SU-DHL-6 (cell line): ENCODE data around the gene BHLHE23.

ENCODE experiments used
- H2AFZ ChIP-seq: fragments of 200-600 bp; sonication (generic); 2 replicates; pipeline ENCODE4 v1.6.1; 2014; ENCODE audit warnings: low read depth, mild to moderate bottlenecking, moderate library complexity, mixed read lengths, antibody characterized with exemption, low read length; ENCODE audit not compliant: severe bottlenecking
- H3F3A ChIP-seq: fragments of 200-600 bp; shearing (Covaris generic); 2 replicates; pipeline ENCODE4 v1.6.0; 2016; ENCODE audit warnings: antibody characterized with exemption, mild to moderate bottlenecking; ENCODE audit not compliant: insufficient read depth
- H3K27ac ChIP-seq: fragments of 200-600 bp; sonication (generic); 2 replicates; pipeline ENCODE4 v1.5.1; 2016; ENCODE audit warnings: low read depth, mild to moderate bottlenecking, low read length, moderate library complexity, mixed read lengths
- H3K27me3 ChIP-seq: fragments of 200-600 bp; sonication (generic), shearing (Covaris generic); 2 replicates; pipeline ENCODE4 v1.6.0; 2014; ENCODE audit warnings: mild to moderate bottlenecking, low read length
- H3K36me3 ChIP-seq: fragments of 200-600 bp; sonication (generic); 2 replicates; pipeline ENCODE4 v1.6.1; 2014; ENCODE audit warnings: mild to moderate bottlenecking, low read length, mixed read lengths
- H3K4me2 ChIP-seq: fragments of 300-600, 200-600 bp; shearing (Covaris generic), sonication (generic); 2 replicates; pipeline ENCODE4 v1.6.0; 2014; ENCODE audit warnings: low read length, low read depth, mild to moderate bottlenecking; ENCODE audit not compliant: poor library complexity, severe bottlenecking
- H3K4me3 ChIP-seq: fragments of 200-600 bp; sonication (generic); 2 replicates; pipeline ENCODE4 v1.5.1; 2014; ENCODE audit warnings: antibody characterized with exemption, low read length, mild to moderate bottlenecking, mixed read lengths; ENCODE audit not compliant: insufficient read depth, poor library complexity, severe bottlenecking
- H3K79me2 ChIP-seq: fragments of 200-600 bp; sonication (generic); 2 replicates; pipeline ENCODE4 v1.6.1; 2014; ENCODE audit warnings: mild to moderate bottlenecking, low read length, moderate library complexity; ENCODE audit not compliant: insufficient read depth
- H3K9ac ChIP-seq: fragments of 200-600 bp; sonication (generic); 2 replicates; pipeline ENCODE4 v1.7.0; 2014; ENCODE audit warnings: mild to moderate bottlenecking, low read length
- H3K9me2 ChIP-seq: fragments of 200-600 bp; sonication (generic); replicated peaks from 2 replicates; pipeline ENCODE4 v1.6.1; 2014; ENCODE audit warnings: low read length; ENCODE audit not compliant: insufficient read depth
- H3K9me3 ChIP-seq: fragments of 200-600 bp; sonication (generic); 2 replicates; pipeline ENCODE4 v1.6.1; 2014; ENCODE audit warnings: low read length, mixed read lengths; ENCODE audit not compliant: insufficient read depth
- H4K20me1 ChIP-seq: fragments of 200-600 bp; sonication (generic); 2 replicates; pipeline ENCODE4 v1.6.1; 2014; ENCODE audit warnings: low read depth, mild to moderate bottlenecking, antibody characterized with exemption, low read length, moderate library complexity, mixed read lengths
- EZH2phosphoT487 ChIP-seq: fragments of 200-600 bp; sonication (generic), shearing (Covaris generic); conservative IDR thresholded peaks from 2 replicates; pipeline ENCODE4 v1.6.1; 2018; ENCODE audit warnings: mild to moderate bottlenecking, antibody characterized with exemption, low read length, moderate library complexity, mixed read lengths
- TF ChIP-seq, protein P1 (sequence below): fragments of 200-600 bp; sonication (generic); IDR thresholded peaks from one replicate; pipeline ENCODE4 v1.5.1; 2017; ENCODE audit warnings: antibody characterized with exemption, mild to moderate bottlenecking, low read length, moderate library complexity; ENCODE audit not compliant: insufficient read depth, poor library complexity, severe bottlenecking

The BHLHE23 gene

DNA sequence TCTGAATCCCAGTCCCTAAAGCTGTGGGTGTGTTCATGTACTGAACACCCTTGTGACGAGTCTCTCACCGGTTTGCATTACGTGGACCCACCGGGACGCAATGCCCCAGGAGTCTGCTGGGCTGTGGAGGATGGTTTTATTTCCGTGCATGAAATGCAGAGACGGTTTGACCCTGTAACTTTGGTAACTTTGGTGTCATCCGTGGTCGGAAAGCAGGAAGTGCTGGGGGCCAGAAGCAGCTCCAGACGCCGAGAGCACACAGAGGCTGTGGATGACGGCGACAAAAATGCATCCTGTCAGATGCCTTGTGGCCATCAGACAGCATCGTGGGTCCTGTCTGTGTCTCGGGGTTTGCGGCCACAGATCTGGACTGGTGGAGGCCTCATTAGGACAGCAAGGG is 7.2 kb downstream of the BHLHE23 start:
- no peak overlapping the region for H3K27ac ChIP-seq
- H4K20me1 ChIP-seq = no peaks in the 10 kb centered on the region
- no peak overlapping the region for H3K4me2 ChIP-seq
- no peaks in the 10 kb centered on the region for H3F3A ChIP-seq
- no peak overlapping the region for H2AFZ ChIP-seq
- H3K4me3 ChIP-seq = no peak overlapping the region
- H3K36me3 ChIP-seq = no peaks in the 10 kb centered on the region
- no peaks in the 10 kb centered on the region for H3K79me2 ChIP-seq
- TF ChIP-seq, protein P1, sequence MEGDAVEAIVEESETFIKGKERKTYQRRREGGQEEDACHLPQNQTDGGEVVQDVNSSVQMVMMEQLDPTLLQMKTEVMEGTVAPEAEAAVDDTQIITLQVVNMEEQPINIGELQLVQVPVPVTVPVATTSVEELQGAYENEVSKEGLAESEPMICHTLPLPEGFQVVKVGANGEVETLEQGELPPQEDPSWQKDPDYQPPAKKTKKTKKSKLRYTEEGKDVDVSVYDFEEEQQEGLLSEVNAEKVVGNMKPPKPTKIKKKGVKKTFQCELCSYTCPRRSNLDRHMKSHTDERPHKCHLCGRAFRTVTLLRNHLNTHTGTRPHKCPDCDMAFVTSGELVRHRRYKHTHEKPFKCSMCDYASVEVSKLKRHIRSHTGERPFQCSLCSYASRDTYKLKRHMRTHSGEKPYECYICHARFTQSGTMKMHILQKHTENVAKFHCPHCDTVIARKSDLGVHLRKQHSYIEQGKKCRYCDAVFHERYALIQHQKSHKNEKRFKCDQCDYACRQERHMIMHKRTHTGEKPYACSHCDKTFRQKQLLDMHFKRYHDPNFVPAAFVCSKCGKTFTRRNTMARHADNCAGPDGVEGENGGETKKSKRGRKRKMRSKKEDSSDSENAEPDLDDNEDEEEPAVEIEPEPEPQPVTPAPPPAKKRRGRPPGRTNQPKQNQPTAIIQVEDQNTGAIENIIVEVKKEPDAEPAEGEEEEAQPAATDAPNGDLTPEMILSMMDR = no peak
- no peak for TF ChIP-seq EZH2phosphoT487
- H3K9me2 ChIP-seq = no peaks in the 10 kb centered on the region
- no peaks in the 10 kb centered on the region for H3K9me3 ChIP-seq
- no peaks in the 10 kb centered on the region for H3K27me3 ChIP-seq
- H3K9ac ChIP-seq = no peak overlapping the region

DNA sequence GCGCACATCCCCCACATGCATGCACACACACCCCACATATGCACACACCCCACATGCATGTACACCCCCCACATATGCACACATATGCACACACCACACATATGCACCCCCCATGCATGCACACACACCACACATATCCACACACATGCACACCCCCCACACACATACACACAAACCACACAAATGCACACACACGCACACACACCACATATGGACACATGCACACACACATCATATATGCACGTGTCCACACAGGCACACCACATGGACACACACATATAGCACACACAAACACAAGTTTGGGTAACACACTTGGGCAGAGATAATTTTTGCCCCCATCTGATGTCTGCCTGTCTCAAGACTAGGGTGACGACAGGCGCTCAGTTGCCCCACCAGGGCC is 8.3 kb downstream of the BHLHE23 start:
- TF ChIP-seq EZH2phosphoT487 = no peak
- TF ChIP-seq, protein P1 = no peak
- no peaks in the 10 kb centered on the region for H3K36me3 ChIP-seq
- no peak overlapping the region for H3K4me3 ChIP-seq
- H3K27ac ChIP-seq = no peak overlapping the region
- H2AFZ ChIP-seq = no peak overlapping the region
- no peaks in the 10 kb centered on the region for H3K27me3 ChIP-seq
- no peaks in the 10 kb centered on the region for H3F3A ChIP-seq
- no peak overlapping the region for H3K9ac ChIP-seq
- no peaks in the 10 kb centered on the region for H4K20me1 ChIP-seq
- no peaks in the 10 kb centered on the region for H3K79me2 ChIP-seq
- no peak overlapping the region for H3K4me2 ChIP-seq
- H3K9me3 ChIP-seq = no peaks in the 10 kb centered on the region
- no peaks in the 10 kb centered on the region for H3K9me2 ChIP-seq

DNA sequence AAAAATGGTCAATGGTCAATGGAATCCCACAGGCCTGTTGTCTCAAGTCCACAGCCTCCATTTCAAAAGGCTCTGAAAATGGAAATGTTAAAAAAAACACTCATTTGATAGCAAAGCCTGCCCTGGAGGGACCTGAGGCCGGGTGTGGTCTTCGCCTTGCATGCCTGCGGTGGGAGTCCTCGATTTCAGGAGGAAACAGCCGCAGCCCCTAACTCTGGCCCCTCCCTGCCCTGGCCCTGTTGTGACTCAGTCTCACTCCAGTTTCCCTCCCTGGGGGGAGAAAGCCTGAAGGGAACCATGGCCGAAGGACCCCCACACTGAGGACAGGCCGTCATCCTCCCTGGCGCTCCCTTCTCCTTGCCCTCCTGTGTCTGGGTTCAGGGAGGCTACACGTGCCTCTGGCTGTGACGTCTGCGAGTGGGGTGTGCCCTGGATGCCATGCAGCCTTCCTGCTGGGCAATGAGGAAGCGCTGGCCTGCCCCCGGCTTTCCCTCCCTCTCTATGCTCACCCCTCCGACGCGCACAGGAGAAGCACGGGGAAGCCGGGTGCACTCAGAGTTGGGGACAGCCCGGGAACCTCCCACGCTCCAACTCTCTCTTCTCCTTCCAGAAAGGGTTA is 9.2 kb downstream of the BHLHE23 start:
- TF ChIP-seq, protein P1 = no peak
- no peak for TF ChIP-seq EZH2phosphoT487
- H3K4me3 ChIP-seq = no peak overlapping the region

More for the DNA sequence above, 9.2 kb downstream of the BHLHE23 start:
- Histone ChIP-seq H4K20me1 (no peaks in the 10 kb centered on the region), H3K36me3 (no peaks in the 10 kb centered on the region), H3K27me3 (no peaks in the 10 kb centered on the region), H3K9ac (no peak overlapping the region), H3K27ac (no peak overlapping the region), H3F3A (no peaks in the 10 kb centered on the region), H3K79me2 (no peaks in the 10 kb centered on the region), H2AFZ (no peak overlapping the region), H3K4me2 (no peak overlapping the region), H3K9me3 (no peaks in the 10 kb centered on the region), H3K9me2 (no peaks in the 10 kb centered on the region)
